BE2C (cell line): Measurements from ENCODE around the gene ALKBH3.

ENCODE experiments used
- DNase-seq: peaks from one replicate; pipeline ENCODE4 v3.0.0-alpha.2; 2020
- H3K27me3 ChIP-seq: fragments of 250-450 bp; sonication (Bioruptor Pico); 2 replicates; pipeline ENCODE4 v1.5.1; 2020; ENCODE audit warnings: mild to moderate bottlenecking
- H3K36me3 ChIP-seq: fragments of 250-450 bp; sonication (Bioruptor Pico); 2 replicates; pipeline ENCODE4 v1.5.1; 2020; ENCODE audit warnings: mild to moderate bottlenecking
- H3K4me1 ChIP-seq: fragments of 250-450 bp; sonication (Bioruptor Pico); 2 replicates; pipeline ENCODE4 v1.5.1; 2020
- H3K4me3 ChIP-seq: 2 replicates; pipeline ENCODE4 v1.5.1; 2011; ENCODE audit warnings: low read depth, low read length
- H3K9me3 ChIP-seq: fragments of 250-450 bp; sonication (Bioruptor Pico); 2 replicates; pipeline ENCODE4 v1.5.1; 2020
- TF ChIP-seq, protein P1 (sequence below): IDR thresholded peaks from 2 replicates; pipeline ENCODE4 v1.5.1; 2012; ENCODE audit warnings: mild to moderate bottlenecking, low read depth, low read length

ALKBH3 gene

DNA sequence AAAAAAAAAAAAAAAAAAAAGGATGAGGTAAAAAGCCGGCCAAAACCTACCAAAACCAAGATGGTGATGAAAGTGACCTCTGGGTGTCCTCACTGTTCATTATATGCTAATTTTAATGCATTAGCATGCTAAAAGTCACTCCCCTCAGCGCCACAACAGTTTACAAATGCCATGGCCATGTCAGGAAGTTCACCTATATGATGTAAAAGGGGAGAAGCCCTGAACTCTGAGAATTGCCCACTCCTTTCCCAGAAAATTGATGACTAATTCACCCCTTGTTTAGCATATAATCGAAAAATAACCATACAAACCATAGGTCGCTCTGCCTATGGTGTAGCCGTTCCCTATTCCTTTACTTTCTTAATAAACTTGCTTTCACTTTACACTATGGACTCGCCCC, 72.9 kb downstream of the ALKBH3 start:
- Histone ChIP-seq H3K27me3 (no peaks in the 10 kb centered on the region), H3K4me3 (no peak overlapping the region), H3K9me3 (no peaks in the 10 kb centered on the region), H3K36me3 (no peaks in the 10 kb centered on the region), H3K4me1 (peaks cover 25% of the 10 kb centered on the region)
- TF ChIP-seq, protein P1, sequence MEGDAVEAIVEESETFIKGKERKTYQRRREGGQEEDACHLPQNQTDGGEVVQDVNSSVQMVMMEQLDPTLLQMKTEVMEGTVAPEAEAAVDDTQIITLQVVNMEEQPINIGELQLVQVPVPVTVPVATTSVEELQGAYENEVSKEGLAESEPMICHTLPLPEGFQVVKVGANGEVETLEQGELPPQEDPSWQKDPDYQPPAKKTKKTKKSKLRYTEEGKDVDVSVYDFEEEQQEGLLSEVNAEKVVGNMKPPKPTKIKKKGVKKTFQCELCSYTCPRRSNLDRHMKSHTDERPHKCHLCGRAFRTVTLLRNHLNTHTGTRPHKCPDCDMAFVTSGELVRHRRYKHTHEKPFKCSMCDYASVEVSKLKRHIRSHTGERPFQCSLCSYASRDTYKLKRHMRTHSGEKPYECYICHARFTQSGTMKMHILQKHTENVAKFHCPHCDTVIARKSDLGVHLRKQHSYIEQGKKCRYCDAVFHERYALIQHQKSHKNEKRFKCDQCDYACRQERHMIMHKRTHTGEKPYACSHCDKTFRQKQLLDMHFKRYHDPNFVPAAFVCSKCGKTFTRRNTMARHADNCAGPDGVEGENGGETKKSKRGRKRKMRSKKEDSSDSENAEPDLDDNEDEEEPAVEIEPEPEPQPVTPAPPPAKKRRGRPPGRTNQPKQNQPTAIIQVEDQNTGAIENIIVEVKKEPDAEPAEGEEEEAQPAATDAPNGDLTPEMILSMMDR, result no peak
- DNase-seq, result no peak

DNA sequence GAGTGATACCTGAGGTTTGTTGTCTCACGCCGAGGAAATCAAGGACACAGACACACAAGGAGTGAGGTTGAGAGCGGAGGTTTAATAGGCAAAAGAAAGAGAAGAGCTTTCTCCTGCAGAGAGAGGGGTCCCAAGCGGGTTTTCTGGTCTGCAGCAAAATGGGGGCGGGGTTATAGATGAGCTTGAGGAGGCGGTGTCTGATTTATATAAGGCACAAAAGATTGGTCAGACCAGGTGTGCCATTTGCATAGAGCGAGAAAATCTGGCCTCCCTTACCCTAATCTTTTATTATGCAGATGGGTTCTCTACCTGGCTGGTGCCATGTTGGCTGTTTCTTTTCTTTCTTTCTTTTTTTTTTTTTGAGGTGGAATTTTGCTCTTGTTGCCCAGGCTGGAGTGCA, 73.6 kb downstream of the ALKBH3 start:
- Histone ChIP-seq H3K4me3 (no peak overlapping the region), H3K27me3 (no peaks in the 10 kb centered on the region), H3K4me1 (peaks cover 19% of the 10 kb centered on the region), H3K9me3 (no peaks in the 10 kb centered on the region), H3K36me3 (no peaks in the 10 kb centered on the region)
- DNase-seq, result no peak
- TF ChIP-seq, protein P1, result no peak

DNA sequence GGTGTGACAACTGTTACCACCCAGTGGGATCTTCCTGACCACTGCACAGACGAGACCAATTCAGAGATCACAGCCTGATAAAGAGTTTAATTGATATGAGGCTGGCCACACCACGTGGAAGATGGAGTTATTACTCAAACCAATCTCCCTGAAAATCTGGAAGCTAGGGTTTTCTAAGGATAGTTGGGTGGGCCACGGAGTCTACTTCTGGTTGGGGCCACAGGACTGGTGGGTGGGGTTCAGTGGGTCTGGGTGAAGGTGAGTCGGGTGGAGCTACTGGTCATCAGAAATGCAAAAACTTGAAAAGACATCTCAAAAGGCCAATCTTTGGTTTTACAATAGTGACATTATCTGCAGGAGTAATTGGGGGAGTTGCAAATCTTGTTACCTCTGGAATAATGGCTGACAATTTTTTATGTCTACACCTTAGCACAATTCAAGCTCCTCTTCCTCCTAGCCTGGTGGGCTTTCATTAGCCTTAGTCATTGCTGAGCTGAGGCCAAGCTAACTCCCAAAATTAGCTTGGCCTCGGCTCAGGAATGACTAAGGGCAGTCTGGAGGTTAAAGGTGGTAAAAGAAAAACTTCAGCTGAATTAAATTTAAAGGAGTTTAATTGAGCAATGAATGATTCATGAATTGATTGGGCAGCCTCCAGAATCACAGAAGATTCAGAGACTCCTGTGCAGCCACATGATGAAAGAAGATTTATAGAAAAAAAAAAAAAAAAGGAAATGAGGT, 74.9 kb downstream of the ALKBH3 start:
- Histone ChIP-seq H3K36me3 (no peaks in the 10 kb centered on the region), H3K4me3 (no peak overlapping the region), H3K27me3 (no peaks in the 10 kb centered on the region), H3K4me1 (peaks cover 14% of the 10 kb centered on the region), H3K9me3 (no peaks in the 10 kb centered on the region)
- TF ChIP-seq, protein P1, result no peak
- no peak for DNase-seq

DNA sequence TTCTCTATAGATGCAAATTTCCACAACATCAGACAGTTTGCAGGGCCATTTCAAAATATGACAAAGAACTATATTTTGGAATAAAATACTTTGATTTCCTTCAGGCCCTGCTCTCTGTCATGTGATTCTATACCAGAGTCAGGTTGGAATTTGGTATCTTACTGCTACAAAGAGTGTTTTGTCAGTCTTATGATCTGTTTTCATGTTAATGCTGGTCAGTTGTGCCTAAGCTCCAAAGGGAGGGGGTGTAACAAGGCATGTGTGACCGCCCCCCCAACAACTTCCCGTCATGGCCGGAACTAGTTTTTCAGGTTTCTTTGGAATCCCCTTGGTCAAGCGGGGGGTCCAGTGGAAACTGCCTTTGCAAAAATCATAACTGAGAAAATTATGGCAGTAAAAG, 76.9 kb downstream of the ALKBH3 start:
- no peak overlapping the region for H3K4me3 ChIP-seq
- TF ChIP-seq, protein P1, result no peak
- H3K27me3 ChIP-seq, result no peaks in the 10 kb centered on the region
- no peaks in the 10 kb centered on the region for H3K9me3 ChIP-seq
- no peak for DNase-seq
- no peaks in the 10 kb centered on the region for H3K36me3 ChIP-seq
- peaks cover 13% of the 10 kb centered on the region for H3K4me1 ChIP-seq

DNA sequence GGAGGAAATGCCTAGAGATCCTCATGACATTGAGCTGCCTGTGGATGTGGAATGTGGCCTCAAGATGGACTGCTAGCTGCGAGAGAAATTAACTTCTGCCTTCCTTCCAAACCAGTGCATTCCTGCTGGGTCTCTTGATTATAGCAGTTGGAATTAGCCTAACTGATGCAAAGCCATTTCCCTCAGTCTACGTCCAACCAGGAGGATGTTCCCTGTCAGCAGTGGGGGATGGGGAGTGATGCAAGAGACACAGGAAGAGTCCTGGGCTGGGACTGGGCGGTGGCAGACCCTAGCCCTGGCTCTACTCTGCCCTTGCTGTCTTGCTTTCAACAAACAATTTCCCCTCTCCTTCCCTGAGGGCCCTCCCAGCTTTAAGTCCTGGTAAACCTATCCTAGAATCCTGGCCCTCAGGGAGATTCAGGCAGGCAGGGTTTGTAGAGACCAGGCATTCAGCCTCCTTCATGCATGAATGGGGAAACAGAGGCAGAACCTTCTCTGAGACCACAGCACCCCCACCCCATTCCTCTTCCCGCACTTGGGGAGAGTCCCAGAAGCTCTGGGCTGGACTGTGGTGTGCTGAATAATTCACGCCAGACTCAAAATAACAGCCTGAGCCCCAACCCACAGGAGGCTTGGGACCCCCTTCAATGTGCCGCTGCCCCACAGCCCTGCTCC, 78.8 kb downstream of the ALKBH3 start:
- Histone ChIP-seq H3K9me3 (no peaks in the 10 kb centered on the region), H3K27me3 (no peaks in the 10 kb centered on the region), H3K36me3 (no peaks in the 10 kb centered on the region), H3K4me3 (no peak overlapping the region), H3K4me1 (peaks cover 13% of the 10 kb centered on the region)
- TF ChIP-seq, protein P1, result no peak
- no peak for DNase-seq
